Stimulated activated CD4-positive, alpha-beta T cell treated with anti-CD3 and anti-CD28 coated beads, TNF-alpha, amount 100 ng/mL, for 24 hours (primary cell): ENCODE data around the gene TWNK.
A peak's percentile ranks its signal among the peaks of the same experiment; 100 is the strongest.

Source experiments
- DNase-seq, 3 experiments: peaks; one replicate each; pipeline ENCODE4 v3.0.0-alpha.2; 2020; ENCODE audit warnings: low read depth in 3 of 3

The TWNK gene

GRCh38 chr10:100986952-100987684 lies at the start of gene TWNK, which contains the start of gene MRPL43:
Gene TWNK, plus strand, starts transcription at chr10:100987543. Its CDS starts 668 bp downstream, at chr10:100988211.
Gene MRPL43, minus strand, starts transcription at chr10:100987497. Its CDS starts 54 bp downstream, at chr10:100987443.
- peak; percentile 72 to 84 (median 81) for DNase-seq

GRCh38 chr10:100939763-100940344 lies 47.5 kb upstream of the TWNK start:
- no peak for DNase-seq

GRCh38 chr10:100942229-100942628 lies 45.1 kb upstream of the TWNK start:
- no peak for DNase-seq

GRCh38 chr10:100943508-100943907 lies 43.8 kb upstream of the TWNK start:
- no peak for DNase-seq

- DNase-seq, result no peak
Observed at GRCh38 chr10:100945754-100946153, 41.6 kb upstream of the TWNK start.

GRCh38 chr10:100948916-100949315 lies 38.4 kb upstream of the TWNK start:
- no peak for DNase-seq

GRCh38 chr10:100960251-100960650 lies 27.1 kb upstream of the TWNK start:
- DNase-seq, result no peak

- no peak for DNase-seq
Observed at GRCh38 chr10:100962351-100963080, 24.8 kb upstream of the TWNK start.

GRCh38 chr10:100963826-100964225 lies 23.5 kb upstream of the TWNK start:
- DNase-seq, result no peak

- DNase-seq, result no peak
Observed at GRCh38 chr10:100965820-100966219, 21.5 kb upstream of the TWNK start.

- no peak for DNase-seq
Observed at GRCh38 chr10:100966887-100967286, 20.5 kb upstream of the TWNK start.

GRCh38 chr10:100967332-100967731 lies 20.0 kb upstream of the TWNK start:
- no peak for DNase-seq

GRCh38 chr10:100968062-100968736 lies 19.1 kb upstream of the TWNK start:
- no peak for DNase-seq

- no peak for DNase-seq
Observed at GRCh38 chr10:100968863-100969186, 18.5 kb upstream of the TWNK start.

GRCh38 chr10:100969187-100970075 lies 17.9 kb upstream of the TWNK start, which contains the start of gene SEMA4G:
Gene SEMA4G, plus strand, starts transcription at chr10:100969504. Its CDS starts 3,409 bp downstream, at chr10:100972913.
- peak in 1 of 3 experiments; percentile 29 for DNase-seq

GRCh38 chr10:100970076-100970913 lies 17.0 kb upstream of the TWNK start:
- no peak for DNase-seq

- DNase-seq, result no peak
Observed at GRCh38 chr10:100970914-100971811, 16.2 kb upstream of the TWNK start.

- no peak for DNase-seq
Observed at GRCh38 chr10:100972115-100972903, 15.0 kb upstream of the TWNK start.
